GM19438 (cell line): ENCODE data around the gene TST.
A peak's percentile ranks its signal among the peaks of the same experiment; 100 is the strongest.

Experiments
- ATAC-seq: cut with Tn5 transposase; IDR thresholded peaks from one replicate; pipeline ENCODE4 v1.9.1; 2021; ENCODE audit warnings: low read depth; ENCODE audit not compliant: unreplicated experiment

TST gene

GRCh38 chr22:37032535-37033460, 13.6 kb upstream of the TST start:
- no peak for ATAC-seq

GRCh38 chr22:37032134-37032534, 12.9 kb upstream of the TST start:
- ATAC-seq: no peak

GRCh38 chr22:37030560-37031281, 11.5 kb upstream of the TST start:
- no peak for ATAC-seq

- ATAC-seq: no peak
These were observed 9.7 kb upstream of the TST start for GRCh38 chr22:37028692-37029674.

- no peak for ATAC-seq
These were observed 8.3 kb upstream of the TST start for GRCh38 chr22:37027556-37027955.

GRCh38 chr22:37026325-37026724, 7.1 kb upstream of the TST start:
- ATAC-seq: no peak

GRCh38 chr22:37025500-37026070, 6.3 kb upstream of the TST start:
- no peak for ATAC-seq

- ATAC-seq: no peak
These were observed 5.3 kb upstream of the TST start for GRCh38 chr22:37024339-37025157.

GRCh38 chr22:37023743-37024338, 4.6 kb upstream of the TST start:
- ATAC-seq: no peak

- no peak for ATAC-seq
These were observed 3.5 kb upstream of the TST start for GRCh38 chr22:37022483-37023337.

GRCh38 chr22:37021710-37022482, 2.6 kb upstream of the TST start:
- ATAC-seq: no peak

GRCh38 chr22:37021041-37021440, 1.8 kb upstream of the TST start:
- ATAC-seq: no peak

GRCh38 chr22:37020192-37020479, 889 bp upstream of the TST start:
- ATAC-seq: no peak

GRCh38 chr22:37018815-37019308, 385 bp downstream of the TST start:
- ATAC-seq: peak; percentile 33

GRCh38 chr22:37018086-37018814, 997 bp downstream of the TST start:
- no peak for ATAC-seq

- no peak for ATAC-seq
These were observed 1.9 kb downstream of the TST start for GRCh38 chr22:37017356-37017755.
